OCI-LY1 (cell line): ENCODE data around the gene NEURL1B.

Source experiments
- H2AFZ ChIP-seq: fragments of 200-600 bp; sonication (generic), shearing (Covaris generic); 2 replicates; pipeline ENCODE4 v1.6.0; 2014; ENCODE audit warnings: antibody characterized with exemption, mild to moderate bottlenecking, low read length
- H3F3A ChIP-seq: fragments of 200-600 bp; sonication (generic), shearing (Covaris generic); 2 replicates; pipeline ENCODE4 v1.6.0; 2014; ENCODE audit warnings: mild to moderate bottlenecking, antibody characterized with exemption, low read length, moderate library complexity; ENCODE audit not compliant: insufficient read depth
- H3K27ac ChIP-seq: fragments of 200-600 bp; sonication (generic); 2 replicates; pipeline ENCODE4 v1.5.1; 2014; ENCODE audit warnings: low read length, mixed run types, mild to moderate bottlenecking, low read depth; ENCODE audit not compliant: poor library complexity, severe bottlenecking
- H3K27me3 ChIP-seq: fragments of 200-600 bp; sonication (generic); 2 replicates; pipeline ENCODE4 v1.6.0; 2014; ENCODE audit warnings: antibody characterized with exemption, mild to moderate bottlenecking, low read length, moderate library complexity; ENCODE audit not compliant: insufficient read depth
- H3K36me3 ChIP-seq: fragments of 200-600 bp; sonication (generic); 2 replicates; pipeline ENCODE4 v1.6.1; 2014; ENCODE audit warnings: mild to moderate bottlenecking, antibody characterized with exemption, low read length, moderate library complexity, mixed read lengths; ENCODE audit not compliant: insufficient read depth
- H3K4me1 ChIP-seq: fragments of 200-600 bp; sonication (generic); 2 replicates; pipeline ENCODE4 v1.5.1; 2014; ENCODE audit warnings: mild to moderate bottlenecking, low read length, moderate library complexity; ENCODE audit not compliant: insufficient read depth, severe bottlenecking
- H3K4me2 ChIP-seq: fragments of 200-600 bp; sonication (generic), shearing (Covaris generic); 2 replicates; pipeline ENCODE4 v1.6.1; 2014; ENCODE audit warnings: low read length
- H3K4me3 ChIP-seq: fragments of 200-600 bp; sonication (generic); 2 replicates; pipeline ENCODE4 v1.5.1; 2014; ENCODE audit warnings: low read length, low read depth, mild to moderate bottlenecking, mixed read lengths; ENCODE audit not compliant: poor library complexity, severe bottlenecking
- H3K79me2 ChIP-seq: fragments of 200-600 bp; shearing (Covaris generic); 2 replicates; pipeline ENCODE4 v1.6.1; 2016; ENCODE audit warnings: mixed run types, low read length, mixed read lengths; ENCODE audit not compliant: insufficient read depth
- H3K9ac ChIP-seq: fragments of 200-600 bp; sonication (generic), shearing (Covaris generic); 2 replicates; pipeline ENCODE4 v1.6.1; 2014; ENCODE audit warnings: mild to moderate bottlenecking, low read length, mixed read lengths
- H3K9me2 ChIP-seq: fragments of 200-600 bp; sonication (generic), shearing (Covaris generic); 2 replicates; pipeline ENCODE4 v1.6.1; 2014; ENCODE audit warnings: low read depth, mild to moderate bottlenecking, low read length, mixed read lengths
- H3K9me3 ChIP-seq: fragments of 200-600 bp; shearing (Covaris generic); 2 replicates; pipeline ENCODE4 v1.6.1; 2014; ENCODE audit warnings: low read length, mixed read lengths
- H4K20me1 ChIP-seq: fragments of 200-600 bp; sonication (generic), shearing (Covaris generic); 2 replicates; pipeline ENCODE4 v1.6.0; 2016; ENCODE audit warnings: mild to moderate bottlenecking, low read length; ENCODE audit not compliant: insufficient read depth
- CTCF ChIP-seq: fragments of 200-600 bp; sonication (generic), shearing (Covaris generic); IDR thresholded peaks from 2 replicates; pipeline ENCODE4 v1.5.1; 2017; ENCODE audit warnings: mild to moderate bottlenecking, antibody characterized with exemption, low read length, moderate library complexity, mixed read lengths
- EZH2 ChIP-seq: fragments of 200-600 bp; sonication (generic), shearing (Covaris generic); IDR thresholded peaks from 2 replicates; pipeline ENCODE4 v1.8.0; 2017; ENCODE audit warnings: borderline replicate concordance, mixed run types, mild to moderate bottlenecking, antibody characterized with exemption, low read length, moderate library complexity, mixed read lengths

Gene NEURL1B

GRCh38 chr5:172641359-172642050 is 442 bp downstream of the NEURL1B start:
- Histone ChIP-seq H3K4me3 (no peak overlapping the region), H3K4me1 (peaks cover 4% of the 10 kb centered on the region), H3F3A (no peaks in the 10 kb centered on the region), H3K36me3 (no peaks in the 10 kb centered on the region), H3K9me2 (no peaks in the 10 kb centered on the region), H3K27ac (no peak overlapping the region), H3K27me3 (peaks cover 5% of the 10 kb centered on the region), H3K9ac (no peak overlapping the region), H4K20me1 (no peaks in the 10 kb centered on the region), H2AFZ (no peak overlapping the region), H3K9me3 (no peaks in the 10 kb centered on the region), H3K4me2 (no peak overlapping the region), H3K79me2 (no peaks in the 10 kb centered on the region)
- TF ChIP-seq EZH2 (no peak), CTCF (no peak)

- no peaks in the 10 kb centered on the region for H3K79me2 ChIP-seq
- H3K27me3 ChIP-seq, result peaks cover 5% of the 10 kb centered on the region
- peaks cover 4% of the 10 kb centered on the region for H3K4me1 ChIP-seq
- no peak overlapping the region for H2AFZ ChIP-seq
- TF ChIP-seq CTCF (no peak), EZH2 (no peak)
- no peaks in the 10 kb centered on the region for H3F3A ChIP-seq
- H3K27ac ChIP-seq, result no peak overlapping the region
- no peak overlapping the region for H3K4me3 ChIP-seq
- no peaks in the 10 kb centered on the region for H4K20me1 ChIP-seq
- no peaks in the 10 kb centered on the region for H3K9me3 ChIP-seq
- H3K9me2 ChIP-seq, result no peaks in the 10 kb centered on the region
- H3K4me2 ChIP-seq, result no peak overlapping the region
- H3K9ac ChIP-seq, result no peak overlapping the region
- H3K36me3 ChIP-seq, result no peaks in the 10 kb centered on the region
These were observed 967 bp downstream of the NEURL1B start for GRCh38 chr5:172642051-172642409.

- Histone ChIP-seq H3K9me3 (no peaks in the 10 kb centered on the region), H3K27ac (no peak overlapping the region), H3K4me1 (peaks cover 4% of the 10 kb centered on the region), H4K20me1 (no peaks in the 10 kb centered on the region), H3K4me2 (no peak overlapping the region), H3F3A (no peaks in the 10 kb centered on the region), H3K27me3 (peaks cover 3% of the 10 kb centered on the region), H2AFZ (no peak overlapping the region), H3K9ac (no peak overlapping the region), H3K4me3 (no peak overlapping the region), H3K79me2 (no peaks in the 10 kb centered on the region), H3K9me2 (no peaks in the 10 kb centered on the region), H3K36me3 (no peaks in the 10 kb centered on the region)
- TF ChIP-seq CTCF (no peak), EZH2 (no peak)
These were observed 1.4 kb downstream of the NEURL1B start for GRCh38 chr5:172642486-172642885.
